NCI-H2107 treated with DMSO at 0.1 percent for 48 hours (cell line): ENCODE measurements around the gene ATP2A2.
"Not testable (repeated sequence)": the region's sequence is repeated elsewhere in the genome, so short reads cannot be mapped to it uniquely, and the experiment has no call there.

Experiments used
- DNase-seq: peaks from one replicate; lab custom pipeline; 2025; ENCODE audit not compliant: unreplicated experiment; lab: John Stamatoyannopoulos, UW

ATP2A2 gene

GRCh38 chr12:110340261-110340660, 59.2 kb downstream of the ATP2A2 start:
- not testable (repeated sequence) for DNase-seq

- DNase-seq = no peak
Measured at GRCh38 chr12:110340706-110341105, 59.7 kb downstream of the ATP2A2 start.

GRCh38 chr12:110342157-110342556, 61.1 kb downstream of the ATP2A2 start:
- no peak for DNase-seq

GRCh38 chr12:110343114-110343513, 62.1 kb downstream of the ATP2A2 start:
- no peak for DNase-seq

- no peak for DNase-seq
Measured at GRCh38 chr12:110343736-110344555, 62.9 kb downstream of the ATP2A2 start.

GRCh38 chr12:110344657-110345056, 63.6 kb downstream of the ATP2A2 start:
- DNase-seq = no peak

GRCh38 chr12:110345176-110345661, 64.2 kb downstream of the ATP2A2 start:
- no peak for DNase-seq

GRCh38 chr12:110345963-110346362, 64.9 kb downstream of the ATP2A2 start:
- no peak for DNase-seq

GRCh38 chr12:110347767-110348166, 66.7 kb downstream of the ATP2A2 start:
- no peak for DNase-seq

GRCh38 chr12:110348431-110349059, 67.5 kb downstream of the ATP2A2 start:
- DNase-seq = no peak

- DNase-seq = no peak
Measured at GRCh38 chr12:110349096-110349495, 68.0 kb downstream of the ATP2A2 start.

- DNase-seq = no peak
Measured at GRCh38 chr12:110349514-110350151, 68.6 kb downstream of the ATP2A2 start.

- no peak for DNase-seq
Measured at GRCh38 chr12:110351119-110351518, 70.1 kb downstream of the ATP2A2 start.

- DNase-seq = no peak
Measured at GRCh38 chr12:110352401-110352800, 71.4 kb downstream of the ATP2A2 start.

- no peak for DNase-seq
Measured at GRCh38 chr12:110353211-110353965, 72.3 kb downstream of the ATP2A2 start.

- no peak for DNase-seq
Measured at GRCh38 chr12:110354172-110354780, 73.2 kb downstream of the ATP2A2 start.

- DNase-seq = no peak
Measured at GRCh38 chr12:110355073-110355472, 74.0 kb downstream of the ATP2A2 start.

- not testable (repeated sequence) for DNase-seq
Measured at GRCh38 chr12:110358384-110359097, 77.5 kb downstream of the ATP2A2 start.

- DNase-seq = no peak
Measured at GRCh38 chr12:110361216-110361615, 80.2 kb downstream of the ATP2A2 start.
